GM13977 (cell line): Measurements from ENCODE around the gene PRPS1.
A peak's percentile ranks its signal among the peaks of the same experiment; 100 is the strongest.
"Not testable (repeated sequence)": the region's sequence is repeated elsewhere in the genome, so short reads cannot be mapped to it uniquely, and the experiment has no call there.

Experiments
- DNase-seq: peaks from one replicate; pipeline ENCODE4 v3.0.0; 2012; ENCODE audit warnings: low spot score
- in situ Hi-C: fragments of 300-500 bp; cut with MboI; formaldehyde crosslinking; loops from one replicate; pipeline ENCODE4 v1.12.0; 2022; ENCODE audit warnings: low sequenced_read_pairs, low pct_unique_long_range_greater_than_20kb, mixed read lengths, inconsistent platforms; ENCODE audit not compliant: unreplicated experiment
- TF ChIP-seq, protein P1 (sequence below): IDR thresholded peaks from 2 replicates; pipeline ENCODE4 v1.5.1; 2012; ENCODE audit warnings: mild to moderate bottlenecking, control low read depth; ENCODE audit not compliant: insufficient read depth; ENCODE audit errors: extremely low read depth, missing control alignments

Gene PRPS1

GRCh38 chrX:107659768-107660167 is 31.5 kb downstream of the PRPS1 start:
- TF ChIP-seq, protein P1, sequence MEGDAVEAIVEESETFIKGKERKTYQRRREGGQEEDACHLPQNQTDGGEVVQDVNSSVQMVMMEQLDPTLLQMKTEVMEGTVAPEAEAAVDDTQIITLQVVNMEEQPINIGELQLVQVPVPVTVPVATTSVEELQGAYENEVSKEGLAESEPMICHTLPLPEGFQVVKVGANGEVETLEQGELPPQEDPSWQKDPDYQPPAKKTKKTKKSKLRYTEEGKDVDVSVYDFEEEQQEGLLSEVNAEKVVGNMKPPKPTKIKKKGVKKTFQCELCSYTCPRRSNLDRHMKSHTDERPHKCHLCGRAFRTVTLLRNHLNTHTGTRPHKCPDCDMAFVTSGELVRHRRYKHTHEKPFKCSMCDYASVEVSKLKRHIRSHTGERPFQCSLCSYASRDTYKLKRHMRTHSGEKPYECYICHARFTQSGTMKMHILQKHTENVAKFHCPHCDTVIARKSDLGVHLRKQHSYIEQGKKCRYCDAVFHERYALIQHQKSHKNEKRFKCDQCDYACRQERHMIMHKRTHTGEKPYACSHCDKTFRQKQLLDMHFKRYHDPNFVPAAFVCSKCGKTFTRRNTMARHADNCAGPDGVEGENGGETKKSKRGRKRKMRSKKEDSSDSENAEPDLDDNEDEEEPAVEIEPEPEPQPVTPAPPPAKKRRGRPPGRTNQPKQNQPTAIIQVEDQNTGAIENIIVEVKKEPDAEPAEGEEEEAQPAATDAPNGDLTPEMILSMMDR = peak; percentile 72
- DNase-seq = peak; percentile 33
- in situ Hi-C loops = loop anchor here (5.0 to 10.0 kb wide), 2 partner anchors 65 to 118 kb away; partner anchors contain the start of genes NCBP2L and TSC22D3

DNA sequence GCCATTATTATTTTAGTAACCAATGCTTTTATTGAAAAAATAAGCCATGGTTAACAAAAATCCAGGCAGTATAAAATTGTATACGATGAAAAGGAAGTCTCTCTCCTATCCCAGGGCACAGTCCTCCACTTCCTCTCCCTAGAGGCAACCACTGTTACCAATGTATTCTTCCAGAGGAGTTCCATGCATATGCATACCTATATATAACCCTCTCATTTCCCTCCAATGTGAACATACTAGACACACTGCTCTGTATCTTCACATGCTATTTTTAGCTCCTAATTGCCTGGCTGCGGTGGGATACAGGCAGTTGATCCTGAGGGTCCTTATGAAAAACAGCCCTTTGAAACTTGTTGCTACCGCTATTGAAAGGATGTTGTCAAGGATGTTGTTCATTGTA is 33.8 kb downstream of the PRPS1 start:
- TF ChIP-seq, protein P1 = no peak
- in situ Hi-C loops = loop anchor here (10.0 kb wide), 1 partner anchor 63 kb away; no protein-coding TSS in a partner anchor
- no peak for DNase-seq

- in situ Hi-C loops = loop anchor here (10.0 kb wide), 1 partner anchor 62 kb away; no protein-coding TSS in a partner anchor
- DNase-seq = no peak
- TF ChIP-seq, protein P1 = no peak
Measured at GRCh38 chrX:107662824-107663223, 34.5 kb downstream of the PRPS1 start.

DNA sequence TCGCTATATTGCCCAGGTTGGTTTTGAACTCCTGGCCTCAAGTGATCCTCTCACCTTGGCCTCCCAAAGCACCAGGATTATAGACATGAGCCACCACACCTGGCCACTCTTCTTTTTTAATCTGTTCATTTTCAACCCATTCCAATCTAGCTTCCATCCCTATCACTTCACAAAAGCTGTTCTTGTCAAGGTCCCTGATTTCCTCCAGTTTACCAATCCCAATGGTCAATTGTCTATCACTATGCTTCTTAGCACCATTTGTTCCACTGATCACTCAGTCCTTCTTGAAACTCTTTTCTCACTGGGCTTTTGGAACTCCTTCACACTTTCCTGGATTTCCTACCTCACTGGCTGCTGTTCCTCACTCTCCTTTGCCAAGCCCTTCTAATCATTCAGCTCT is 38.6 kb downstream of the PRPS1 start:
- in situ Hi-C loops = loop anchor here (10.0 kb wide), 1 partner anchor 58 kb away; no protein-coding TSS in a partner anchor

DNA sequence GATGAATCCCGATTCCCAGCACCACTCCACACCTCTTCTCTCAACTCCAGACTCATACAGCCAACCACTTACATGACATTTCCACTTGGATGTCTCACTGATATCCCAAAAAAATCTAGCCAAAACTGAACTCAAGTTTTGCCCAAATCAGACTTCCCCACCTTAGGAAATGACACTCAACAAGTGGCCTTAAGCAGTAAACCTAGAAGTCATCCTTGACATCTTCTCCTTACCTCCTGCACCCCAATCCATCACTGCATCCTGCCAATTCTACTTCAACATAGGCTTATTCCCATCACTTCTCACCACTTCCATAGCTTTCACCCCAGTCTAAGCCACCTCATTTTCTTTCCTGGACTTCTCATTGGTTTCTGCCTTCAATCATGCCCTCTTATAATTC is 39.1 kb downstream of the PRPS1 start:
- DNase-seq = no peak
- TF ChIP-seq, protein P1 = no peak
- in situ Hi-C loops = loop anchor here (10.0 kb wide), 1 partner anchor 57 kb away; no protein-coding TSS in a partner anchor

More for the DNA sequence above, 38.6 kb downstream of the PRPS1 start:
- TF ChIP-seq, protein P1 = no peak
- DNase-seq = no peak

DNA sequence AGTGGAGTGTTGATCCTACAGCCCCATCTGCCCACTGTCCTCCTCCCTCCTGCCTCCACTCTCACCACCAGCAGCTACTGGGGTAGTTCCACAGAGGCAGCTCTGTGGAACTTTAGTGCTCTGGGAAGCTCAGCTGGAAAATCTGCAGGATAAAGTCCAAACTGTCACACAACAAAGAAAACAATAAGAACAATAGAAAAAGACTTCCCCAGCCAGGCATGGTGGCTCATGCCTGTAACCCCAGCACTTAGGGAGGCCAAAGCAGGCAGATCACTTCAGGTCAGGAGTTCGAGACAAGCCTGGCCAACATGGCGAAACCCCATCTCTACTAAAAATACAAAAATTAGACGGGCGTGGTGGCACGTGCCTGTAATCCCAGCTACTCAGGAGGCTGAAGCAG is 40.4 kb downstream of the PRPS1 start:
- in situ Hi-C loops = loop anchor here (10.0 kb wide), 1 partner anchor 56 kb away; no protein-coding TSS in a partner anchor
- DNase-seq = not testable (repeated sequence)

DNA sequence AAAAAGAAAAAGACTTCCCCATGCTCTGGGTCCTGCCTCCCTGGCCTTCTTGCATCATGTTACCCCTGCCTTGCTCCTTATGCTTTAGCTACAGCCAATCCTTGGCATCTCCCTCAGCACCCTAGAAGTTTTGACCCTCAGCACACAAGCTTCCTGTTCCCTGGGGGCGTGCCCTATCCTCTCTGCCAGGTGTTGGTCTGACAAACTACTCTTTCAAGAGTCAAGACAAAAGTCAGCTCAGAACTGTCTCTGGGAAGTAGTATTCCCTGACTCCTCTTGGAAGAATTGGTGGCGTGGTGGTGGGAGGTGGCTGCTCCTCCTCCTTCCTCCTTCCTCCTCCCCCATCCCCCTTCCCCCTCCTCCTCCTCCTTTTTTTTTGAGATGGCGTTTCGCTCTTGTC is 41.0 kb downstream of the PRPS1 start:
- TF ChIP-seq, protein P1 = no peak
- in situ Hi-C loops = loop anchor here (10.0 kb wide), 1 partner anchor 56 kb away; no protein-coding TSS in a partner anchor
- DNase-seq = no peak
